PC-9 (cell line): ENCODE data around the gene EFCAB11.

Source experiments
- EZH2 ChIP-seq: fragments of 200-600 bp; sonication (generic); IDR thresholded peaks from 2 replicates; pipeline ENCODE4 v1.8.0; 2017; ENCODE audit warnings: antibody characterized with exemption, low read depth
- TF ChIP-seq, protein P1 (sequence below): fragments of 200-600 bp; sonication (generic); conservative IDR thresholded peaks from 2 replicates; pipeline ENCODE4 v1.6.1; 2017; ENCODE audit warnings: mixed run types, antibody characterized with exemption, mild to moderate bottlenecking, moderate library complexity

- TF ChIP-seq, protein P1, sequence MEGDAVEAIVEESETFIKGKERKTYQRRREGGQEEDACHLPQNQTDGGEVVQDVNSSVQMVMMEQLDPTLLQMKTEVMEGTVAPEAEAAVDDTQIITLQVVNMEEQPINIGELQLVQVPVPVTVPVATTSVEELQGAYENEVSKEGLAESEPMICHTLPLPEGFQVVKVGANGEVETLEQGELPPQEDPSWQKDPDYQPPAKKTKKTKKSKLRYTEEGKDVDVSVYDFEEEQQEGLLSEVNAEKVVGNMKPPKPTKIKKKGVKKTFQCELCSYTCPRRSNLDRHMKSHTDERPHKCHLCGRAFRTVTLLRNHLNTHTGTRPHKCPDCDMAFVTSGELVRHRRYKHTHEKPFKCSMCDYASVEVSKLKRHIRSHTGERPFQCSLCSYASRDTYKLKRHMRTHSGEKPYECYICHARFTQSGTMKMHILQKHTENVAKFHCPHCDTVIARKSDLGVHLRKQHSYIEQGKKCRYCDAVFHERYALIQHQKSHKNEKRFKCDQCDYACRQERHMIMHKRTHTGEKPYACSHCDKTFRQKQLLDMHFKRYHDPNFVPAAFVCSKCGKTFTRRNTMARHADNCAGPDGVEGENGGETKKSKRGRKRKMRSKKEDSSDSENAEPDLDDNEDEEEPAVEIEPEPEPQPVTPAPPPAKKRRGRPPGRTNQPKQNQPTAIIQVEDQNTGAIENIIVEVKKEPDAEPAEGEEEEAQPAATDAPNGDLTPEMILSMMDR = no peak
- no peak for TF ChIP-seq EZH2
Measured at GRCh38 chr14:89990218-89990617, 35.7 kb upstream of the EFCAB11 start.
